SH-SY5Y (cell line): ENCODE results near the gene TBKBP1.

Experiments
- GATA2 ChIP-seq: IDR thresholded peaks from 2 replicates; pipeline ENCODE4 v1.6.1; 2011; ENCODE audit warnings: mild to moderate bottlenecking, low read depth, low read length
- GATA3 ChIP-seq: IDR thresholded peaks from 2 replicates; pipeline ENCODE4 v1.6.1; 2011; ENCODE audit warnings: low read depth, mild to moderate bottlenecking, low read length, moderate library complexity

DNA sequence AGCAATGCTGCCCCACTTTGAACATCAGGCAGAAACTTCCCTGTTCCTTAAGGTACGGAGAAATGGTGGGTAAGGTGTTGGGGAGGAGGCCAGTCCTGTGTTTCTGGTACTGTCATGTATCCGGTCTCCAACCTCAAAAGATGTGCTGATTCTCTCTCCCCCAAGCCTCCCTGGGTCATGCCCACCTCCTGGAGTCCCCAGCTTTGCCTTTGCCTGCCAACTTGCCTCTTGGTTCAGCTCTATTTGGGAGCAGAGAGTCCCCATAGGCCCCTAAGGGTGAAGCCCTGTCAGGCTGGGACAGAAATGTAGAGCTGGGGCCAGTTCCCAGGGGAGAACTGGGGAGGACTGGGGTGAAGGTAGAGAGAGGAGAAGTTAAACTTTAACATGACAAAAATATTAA lies 37.4 kb downstream of the TBKBP1 start:
- TF ChIP-seq GATA2 (no peak), GATA3 (no peak)
